ENCODE results near the gene EHMT1. TPM values are rescaled to one million over a fixed set of nuclear protein-coding genes. Genes with fewer than 3 reads are reported as not detected.

EHMT1 gene
- total RNA-seq, 1 donor from 2014 or later, result 163 TPM

DNA sequence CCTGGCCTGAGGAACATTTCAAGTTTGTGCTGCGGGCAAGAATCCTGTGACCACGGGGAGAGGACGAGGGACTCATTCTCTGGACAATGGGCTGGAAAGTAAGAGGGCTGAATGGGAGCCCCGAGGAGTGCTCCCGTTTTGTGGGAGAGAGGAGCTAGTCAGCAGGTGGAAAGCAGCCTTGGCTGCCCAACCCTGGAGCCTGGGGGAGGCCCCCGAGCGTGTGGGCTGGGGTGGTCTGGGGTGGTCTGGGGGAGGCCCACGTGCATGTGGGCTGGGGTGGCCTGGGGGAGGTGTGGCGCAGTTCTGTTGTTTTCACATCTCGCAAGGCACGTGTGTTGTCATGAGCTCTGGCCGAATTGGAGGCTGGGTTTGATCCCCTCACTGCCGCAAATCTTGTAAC, 27.5 kb downstream of the EHMT1 start:
- Mint-ChIP-seq H3K4me3 (no peak overlapping the region), H3K27me3 (ENCODE audit: low read depth) (no peaks in the 10 kb centered on the region), H3K36me3 (ENCODE audit: low read depth) (peaks cover 11% of the 10 kb centered on the region), H3K4me1 (peaks cover 11% of the 10 kb centered on the region), H3K9me3 (no peaks in the 10 kb centered on the region), H3K27ac (ENCODE audit: unreplicated experiment) (no peak overlapping the region)
- TF ChIP-seq, protein P1, sequence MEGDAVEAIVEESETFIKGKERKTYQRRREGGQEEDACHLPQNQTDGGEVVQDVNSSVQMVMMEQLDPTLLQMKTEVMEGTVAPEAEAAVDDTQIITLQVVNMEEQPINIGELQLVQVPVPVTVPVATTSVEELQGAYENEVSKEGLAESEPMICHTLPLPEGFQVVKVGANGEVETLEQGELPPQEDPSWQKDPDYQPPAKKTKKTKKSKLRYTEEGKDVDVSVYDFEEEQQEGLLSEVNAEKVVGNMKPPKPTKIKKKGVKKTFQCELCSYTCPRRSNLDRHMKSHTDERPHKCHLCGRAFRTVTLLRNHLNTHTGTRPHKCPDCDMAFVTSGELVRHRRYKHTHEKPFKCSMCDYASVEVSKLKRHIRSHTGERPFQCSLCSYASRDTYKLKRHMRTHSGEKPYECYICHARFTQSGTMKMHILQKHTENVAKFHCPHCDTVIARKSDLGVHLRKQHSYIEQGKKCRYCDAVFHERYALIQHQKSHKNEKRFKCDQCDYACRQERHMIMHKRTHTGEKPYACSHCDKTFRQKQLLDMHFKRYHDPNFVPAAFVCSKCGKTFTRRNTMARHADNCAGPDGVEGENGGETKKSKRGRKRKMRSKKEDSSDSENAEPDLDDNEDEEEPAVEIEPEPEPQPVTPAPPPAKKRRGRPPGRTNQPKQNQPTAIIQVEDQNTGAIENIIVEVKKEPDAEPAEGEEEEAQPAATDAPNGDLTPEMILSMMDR (conservative IDR thresholded peaks at IDR 0.05), result no peak
- no peak for DNase-seq (ENCODE audit: low read depth, low spot score)

DNA sequence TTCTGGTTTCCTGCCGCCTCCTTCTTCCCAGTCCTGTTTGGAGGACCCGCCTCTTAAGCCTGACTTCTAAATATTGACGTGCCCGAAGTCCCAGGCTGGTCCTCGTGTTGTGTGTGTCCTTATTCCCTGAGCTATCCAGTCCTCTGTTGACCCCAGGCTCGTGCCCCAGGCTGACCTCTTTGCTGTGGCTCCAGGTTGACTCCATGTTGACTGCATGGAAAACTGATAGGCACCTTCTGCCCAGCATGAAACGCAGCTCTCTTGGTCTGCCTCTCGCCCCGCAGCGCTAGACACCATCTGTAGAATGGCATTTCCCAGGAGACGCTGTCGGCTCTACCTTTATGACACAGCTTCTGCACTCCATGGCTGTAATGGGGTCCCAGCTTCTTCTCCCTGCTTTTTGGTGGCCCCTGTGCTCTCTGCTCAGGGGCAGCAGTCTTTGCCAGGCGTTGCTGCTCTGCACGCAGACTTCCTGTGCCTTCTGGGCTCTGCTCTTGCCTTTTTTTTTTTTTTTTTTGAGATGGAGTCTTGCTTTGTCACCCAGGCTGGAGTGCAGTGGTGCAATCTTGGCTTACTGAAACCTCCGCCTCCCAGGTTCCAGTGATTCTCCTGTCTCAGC, 28.4 kb downstream of the EHMT1 start:
- TF ChIP-seq, protein P1 (conservative IDR thresholded peaks at IDR 0.05), result no peak
- no peak overlapping the region for H3K4me3 Mint-ChIP-seq
- H3K36me3 Mint-ChIP-seq (ENCODE audit: low read depth), result peaks cover 9% of the 10 kb centered on the region

DNA sequence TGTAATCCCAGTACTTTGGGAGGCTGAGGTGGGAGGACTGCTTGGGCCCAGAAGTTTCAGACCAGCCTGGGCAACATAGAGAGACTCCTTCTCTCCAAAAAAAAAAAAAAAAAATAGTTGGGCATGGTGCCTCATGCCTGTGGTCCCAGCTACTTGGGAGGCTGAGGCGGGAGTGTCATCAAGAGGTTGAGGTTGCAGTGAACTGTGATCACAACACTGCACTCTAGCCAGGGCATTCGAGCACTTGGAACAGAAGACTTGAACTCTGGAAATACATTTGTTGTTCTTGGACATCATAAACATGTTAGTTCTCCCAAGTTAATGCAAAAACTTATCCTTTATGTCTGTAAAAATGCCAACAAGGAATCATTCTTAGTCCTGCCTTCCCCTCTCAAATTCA, 29.6 kb downstream of the EHMT1 start:
- Mint-ChIP-seq H3K4me3 (no peak overlapping the region), H3K9me3 (no peaks in the 10 kb centered on the region), H3K27me3 (ENCODE audit: low read depth) (no peaks in the 10 kb centered on the region), H3K27ac (ENCODE audit: unreplicated experiment) (no peak overlapping the region), H3K4me1 (peaks cover 11% of the 10 kb centered on the region), H3K36me3 (ENCODE audit: low read depth) (peaks cover 8% of the 10 kb centered on the region)
- no peak for DNase-seq (ENCODE audit: low read depth, low spot score)
- TF ChIP-seq, protein P1 (conservative IDR thresholded peaks at IDR 0.05), result no peak

More for the DNA sequence above, 28.4 kb downstream of the EHMT1 start:
- DNase-seq (ENCODE audit: low read depth, low spot score), result no peak
- Mint-ChIP-seq H3K27ac (ENCODE audit: unreplicated experiment) (no peak overlapping the region), H3K27me3 (ENCODE audit: low read depth) (no peaks in the 10 kb centered on the region), H3K9me3 (no peaks in the 10 kb centered on the region), H3K4me1 (peaks cover 11% of the 10 kb centered on the region)

DNA sequence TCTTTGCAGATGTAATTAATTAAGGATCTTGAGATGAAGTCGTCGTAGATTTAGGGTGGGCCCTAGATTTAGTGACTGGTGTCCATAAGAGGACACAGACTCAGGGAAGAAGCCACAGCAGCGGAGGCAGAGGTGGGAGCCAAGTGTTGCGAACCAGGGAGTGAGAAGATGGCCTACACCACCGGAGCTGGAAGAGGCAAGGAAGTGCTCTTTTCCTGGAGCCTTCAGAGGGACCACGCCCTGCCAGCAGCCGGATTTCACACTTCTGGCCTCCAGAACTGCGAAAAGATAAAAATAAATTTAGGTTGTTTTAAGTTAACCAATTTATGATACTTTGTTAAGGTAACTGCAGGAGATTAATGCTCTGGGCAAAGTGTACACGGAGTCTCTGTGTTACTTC, 30.7 kb downstream of the EHMT1 start:
- Mint-ChIP-seq H3K4me3 (no peak overlapping the region), H3K4me1 (peaks cover 11% of the 10 kb centered on the region), H3K27ac (ENCODE audit: unreplicated experiment) (no peak overlapping the region), H3K9me3 (no peaks in the 10 kb centered on the region), H3K36me3 (ENCODE audit: low read depth) (peaks cover 8% of the 10 kb centered on the region), H3K27me3 (ENCODE audit: low read depth) (no peaks in the 10 kb centered on the region)
- DNase-seq (ENCODE audit: low read depth, low spot score), result no peak
- TF ChIP-seq, protein P1 (conservative IDR thresholded peaks at IDR 0.05), result no peak

DNA sequence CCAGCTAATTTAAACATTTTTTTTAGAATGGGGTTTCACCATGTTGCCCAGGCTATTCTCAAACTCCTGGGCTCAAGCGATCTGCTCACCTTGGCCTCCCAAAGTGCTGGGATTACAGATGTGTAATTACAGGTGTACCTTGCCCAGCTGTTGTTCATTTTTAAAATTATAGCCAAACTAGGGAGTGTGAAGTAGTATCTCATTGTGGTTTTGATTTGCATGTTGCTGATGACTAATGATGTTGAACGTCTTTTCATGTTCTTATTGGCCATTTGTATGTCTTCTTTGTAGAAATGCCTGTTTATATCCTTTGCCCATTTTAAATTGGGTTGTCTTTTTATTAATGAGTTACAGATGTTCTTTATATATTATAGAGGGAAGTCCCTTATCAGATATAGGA, 31.5 kb downstream of the EHMT1 start:
- H3K27me3 Mint-ChIP-seq (ENCODE audit: low read depth), result no peaks in the 10 kb centered on the region
- no peak overlapping the region for H3K4me3 Mint-ChIP-seq
- TF ChIP-seq, protein P1 (conservative IDR thresholded peaks at IDR 0.05), result no peak
- no peak overlapping the region for H3K27ac Mint-ChIP-seq (ENCODE audit: unreplicated experiment)
- H3K36me3 Mint-ChIP-seq (ENCODE audit: low read depth), result peaks cover 8% of the 10 kb centered on the region
- H3K4me1 Mint-ChIP-seq, result peaks cover 9% of the 10 kb centered on the region
- H3K9me3 Mint-ChIP-seq, result no peaks in the 10 kb centered on the region
- DNase-seq (ENCODE audit: low read depth, low spot score), result no peak

Measured in neural crest cell (in vitro differentiated cells).